GM18873 (cell line): ENCODE results near the gene SRRM3.
"Not testable (repeated sequence)": the region's sequence is repeated elsewhere in the genome, so short reads cannot be mapped to it uniquely, and the experiment has no call there.

Experiments
- ATAC-seq: cut with Tn5 transposase; IDR thresholded peaks from one replicate; pipeline ENCODE4 v1.9.1; 2021; ENCODE audit warnings: mild to moderate bottlenecking, moderate library complexity, moderate number of reproducible peaks; ENCODE audit not compliant: unreplicated experiment, low FRiP score

SRRM3 gene

GRCh38 chr7:76185187-76185896 lies 16.4 kb upstream of the SRRM3 start:
- ATAC-seq: no peak

GRCh38 chr7:76187272-76187671 lies 14.4 kb upstream of the SRRM3 start:
- no peak for ATAC-seq

GRCh38 chr7:76189276-76189675 lies 12.4 kb upstream of the SRRM3 start:
- no peak for ATAC-seq

- no peak for ATAC-seq
Measured at GRCh38 chr7:76191783-76192240, 9.9 kb upstream of the SRRM3 start.

GRCh38 chr7:76193466-76193865 lies 8.2 kb upstream of the SRRM3 start:
- no peak for ATAC-seq

GRCh38 chr7:76193883-76194282 lies 7.8 kb upstream of the SRRM3 start:
- no peak for ATAC-seq

- no peak for ATAC-seq
Measured at GRCh38 chr7:76196786-76197185, 4.9 kb upstream of the SRRM3 start.

- no peak for ATAC-seq
Measured at GRCh38 chr7:76198202-76198601, 3.5 kb upstream of the SRRM3 start.

- no peak for ATAC-seq
Measured at GRCh38 chr7:76202666-76203030, 952 bp downstream of the SRRM3 start.

GRCh38 chr7:76204147-76204546 lies 2.5 kb downstream of the SRRM3 start:
- ATAC-seq: no peak

- ATAC-seq: no peak
Measured at GRCh38 chr7:76206633-76207032, 4.9 kb downstream of the SRRM3 start.

GRCh38 chr7:76209310-76209709 lies 7.6 kb downstream of the SRRM3 start:
- ATAC-seq: no peak

GRCh38 chr7:76211216-76211615 lies 9.5 kb downstream of the SRRM3 start:
- ATAC-seq: no peak

GRCh38 chr7:76215349-76215748 lies 13.7 kb downstream of the SRRM3 start:
- not testable (repeated sequence) for ATAC-seq

- no peak for ATAC-seq
Measured at GRCh38 chr7:76216381-76217082, 14.8 kb downstream of the SRRM3 start.

GRCh38 chr7:76217942-76218566 lies 16.4 kb downstream of the SRRM3 start:
- no peak for ATAC-seq

GRCh38 chr7:76220185-76221057 lies 18.7 kb downstream of the SRRM3 start:
- no peak for ATAC-seq

- ATAC-seq: no peak
Measured at GRCh38 chr7:76222333-76222732, 20.6 kb downstream of the SRRM3 start.

- ATAC-seq: no peak
Measured at GRCh38 chr7:76222839-76223238, 21.1 kb downstream of the SRRM3 start.

- ATAC-seq: no peak
Measured at GRCh38 chr7:76223286-76223972, 21.7 kb downstream of the SRRM3 start.
